Heart left ventricle (tissue), 13 donors: ENCODE data around the gene ITGBL1.

Experiments used
- POLR2A ChIP-seq, 2 donors: fragments of 450-650 bp; IDR thresholded peaks; one replicate each; pipeline ENCODE4 v1.6.1; 2017; ENCODE audit warnings: antibody characterized with exemption in 2 of 2, mild to moderate bottlenecking in 2 of 2, moderate library complexity in 2 of 2
- TF ChIP-seq, protein P1 (sequence below), 12 donors: fragments of 200-600 bp; sonication (generic) in 4 of 12; IDR thresholded peaks; one replicate each; pipeline versions ENCODE4 v1.5.0 to v1.8.0; 2018 to 2022; ENCODE audit warnings: antibody characterized with exemption in 12 of 12, mild to moderate bottlenecking in 5 of 12
- donor health status: ischemic (EF 13 %, LVEDD 7.1; RV severe dilation, severe dysfunction).
- donor health status: DM: no; HTN: yes; CAD: no.
- donor health status: DM: no; HTN: no; CAD: no.
- donor health status: ischemic (EF 25% LVEDD 6.9; RV normal size, moderate dysfunction).
- donor health status: ischemic (EF 25% LVEDD 5.7; RV mildly dilated, moderate dysfunction).
- donor health status: ischemic (EF 35%, LVEDD 5.7; RV mildly dilated, moderate dysfunction).
- donor health status: nonischemic (EF 11% LVEDD 7.7; RV severe dilation, severe dysfunction).
- donor health status: DM: yes; HTN: yes; CAD: no.
- donor health status: PGD.
- donor health status: ischemic (EF 29% LVEDD 5.4; RV normal size, mild dysfunction).
- donor health status: nonischemic (EF 23%, LVEDD 6.1; RV moderate dilation, normal function).

GRCh38 chr13:101752432-101752831 is 300.0 kb downstream of the ITGBL1 start:
- no peak for TF ChIP-seq POLR2A (IDR thresholded peaks at IDR 0.05)
- TF ChIP-seq, protein P1, sequence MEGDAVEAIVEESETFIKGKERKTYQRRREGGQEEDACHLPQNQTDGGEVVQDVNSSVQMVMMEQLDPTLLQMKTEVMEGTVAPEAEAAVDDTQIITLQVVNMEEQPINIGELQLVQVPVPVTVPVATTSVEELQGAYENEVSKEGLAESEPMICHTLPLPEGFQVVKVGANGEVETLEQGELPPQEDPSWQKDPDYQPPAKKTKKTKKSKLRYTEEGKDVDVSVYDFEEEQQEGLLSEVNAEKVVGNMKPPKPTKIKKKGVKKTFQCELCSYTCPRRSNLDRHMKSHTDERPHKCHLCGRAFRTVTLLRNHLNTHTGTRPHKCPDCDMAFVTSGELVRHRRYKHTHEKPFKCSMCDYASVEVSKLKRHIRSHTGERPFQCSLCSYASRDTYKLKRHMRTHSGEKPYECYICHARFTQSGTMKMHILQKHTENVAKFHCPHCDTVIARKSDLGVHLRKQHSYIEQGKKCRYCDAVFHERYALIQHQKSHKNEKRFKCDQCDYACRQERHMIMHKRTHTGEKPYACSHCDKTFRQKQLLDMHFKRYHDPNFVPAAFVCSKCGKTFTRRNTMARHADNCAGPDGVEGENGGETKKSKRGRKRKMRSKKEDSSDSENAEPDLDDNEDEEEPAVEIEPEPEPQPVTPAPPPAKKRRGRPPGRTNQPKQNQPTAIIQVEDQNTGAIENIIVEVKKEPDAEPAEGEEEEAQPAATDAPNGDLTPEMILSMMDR (IDR thresholded peaks at IDR 0.05): no peak
